ENCODE measurements around the gene RAMACL.

DNA sequence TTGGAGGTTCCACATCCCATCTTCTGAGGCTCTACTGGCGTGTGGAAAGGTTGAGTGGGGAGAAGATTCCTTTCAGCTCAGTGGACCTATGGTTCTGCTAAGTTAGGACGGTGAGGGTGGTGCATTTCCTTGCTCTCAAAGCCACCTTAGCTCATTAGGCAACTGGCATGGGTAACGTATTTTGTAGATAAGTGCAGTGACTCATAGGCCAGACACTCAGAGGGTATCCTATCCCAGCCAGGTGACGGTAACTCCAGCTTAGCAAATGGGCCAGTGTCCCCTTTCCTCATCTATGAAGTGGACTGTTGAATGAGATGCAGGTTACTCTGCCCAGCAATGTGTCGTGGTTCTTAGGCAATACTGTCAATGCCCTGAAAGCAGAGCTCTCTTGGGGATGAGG is 36.8 kb upstream of the RAMACL start:
- no peak for TF ChIP-seq POLR2AphosphoS5 (IDR thresholded peaks at IDR 0.05)
- no peak for TF ChIP-seq CTCF (IDR thresholded peaks at IDR 0.05)
- TF ChIP-seq POLR2A (IDR thresholded peaks at IDR 0.05) = no peak

Data from sigmoid colon (tissue), 4 donors.